ENCODE results near the gene RTCA.

DNA sequence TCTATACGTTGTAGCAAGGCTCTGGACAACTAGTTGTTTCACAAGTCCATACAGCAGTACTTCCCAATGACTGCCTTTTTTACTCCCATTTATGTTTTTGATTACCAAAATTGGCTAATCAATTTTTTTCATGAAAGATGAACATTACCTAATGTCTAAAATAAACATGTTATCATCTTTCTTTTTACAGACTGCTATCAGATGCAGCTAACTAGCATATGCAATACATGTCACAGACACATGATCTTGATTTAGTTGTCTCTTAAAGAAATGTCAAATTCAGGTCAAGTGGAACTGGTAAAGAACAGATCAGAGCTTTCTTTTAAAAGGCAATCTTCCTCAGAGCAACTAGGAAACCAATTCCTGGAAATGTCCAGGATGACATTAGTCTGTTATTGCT lies 15.8 kb upstream of the RTCA start:
- TF ChIP-seq, protein P1, sequence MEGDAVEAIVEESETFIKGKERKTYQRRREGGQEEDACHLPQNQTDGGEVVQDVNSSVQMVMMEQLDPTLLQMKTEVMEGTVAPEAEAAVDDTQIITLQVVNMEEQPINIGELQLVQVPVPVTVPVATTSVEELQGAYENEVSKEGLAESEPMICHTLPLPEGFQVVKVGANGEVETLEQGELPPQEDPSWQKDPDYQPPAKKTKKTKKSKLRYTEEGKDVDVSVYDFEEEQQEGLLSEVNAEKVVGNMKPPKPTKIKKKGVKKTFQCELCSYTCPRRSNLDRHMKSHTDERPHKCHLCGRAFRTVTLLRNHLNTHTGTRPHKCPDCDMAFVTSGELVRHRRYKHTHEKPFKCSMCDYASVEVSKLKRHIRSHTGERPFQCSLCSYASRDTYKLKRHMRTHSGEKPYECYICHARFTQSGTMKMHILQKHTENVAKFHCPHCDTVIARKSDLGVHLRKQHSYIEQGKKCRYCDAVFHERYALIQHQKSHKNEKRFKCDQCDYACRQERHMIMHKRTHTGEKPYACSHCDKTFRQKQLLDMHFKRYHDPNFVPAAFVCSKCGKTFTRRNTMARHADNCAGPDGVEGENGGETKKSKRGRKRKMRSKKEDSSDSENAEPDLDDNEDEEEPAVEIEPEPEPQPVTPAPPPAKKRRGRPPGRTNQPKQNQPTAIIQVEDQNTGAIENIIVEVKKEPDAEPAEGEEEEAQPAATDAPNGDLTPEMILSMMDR (conservative IDR thresholded peaks at IDR 0.05 in 1 of 2, IDR thresholded peaks at IDR 0.05 in 1 of 2; ENCODE audit: extremely low read depth in 1 of 2, insufficient read depth in 1 of 2, low read depth in 1 of 2, low read length in 2 of 2): no peak
- no peak for TF ChIP-seq EZH2 (IDR thresholded peaks at IDR 0.05; ENCODE audit: borderline replicate concordance, low read length)

Data from mammary epithelial cell (primary cell).